ENCODE data around the gene SUSD1.

GRCh38 chr9:111991179-111991578 lies 183.9 kb downstream of the SUSD1 start:
- TF ChIP-seq CTCF (conservative IDR thresholded peaks at IDR 0.05; ENCODE audit: low read length) = no peak
- no peak for TF ChIP-seq EZH2phosphoT487 (IDR thresholded peaks at IDR 0.05; ENCODE audit: borderline replicate concordance)

All from Loucy (cell line).